ENCODE measurements around the gene PPP1R12B. TPM values are rescaled to one million over a fixed set of nuclear protein-coding genes. Genes with fewer than 3 reads are reported as not detected.
"Not testable (repeated sequence)": the region's sequence is repeated elsewhere in the genome, so short reads cannot be mapped to it uniquely, and the experiment has no call there.

Gene PPP1R12B
- total RNA-seq, 2 donors from 2014 or later, result 71.0 to 104 TPM

GRCh38 chr1:202343652-202344349 lies 4.7 kb upstream of the PPP1R12B start:
- intact Hi-C loops (cut with DNase I, micrococcal nuclease), result loop anchor here in 1 of 2 donors (10.0 kb wide), 1 partner anchor 381 kb away; no protein-coding TSS in a partner anchor
- ATAC-seq (no peak), DNase-seq (no peak)

GRCh38 chr1:202348005-202348508 lies 442 bp upstream of the PPP1R12B start:
- no peak for DNase-seq
- no peak for ATAC-seq
- intact Hi-C loops (cut with DNase I, micrococcal nuclease), result loop anchor here in 1 of 2 donors (10.0 kb wide), 1 partner anchor 377 kb away; no protein-coding TSS in a partner anchor

- ATAC-seq, result peak; percentile 34
- intact Hi-C loops (cut with DNase I, micrococcal nuclease), result loop anchor here in 1 of 2 donors (10.0 kb wide), 1 partner anchor 375 kb away; no protein-coding TSS in a partner anchor
- no peak for DNase-seq
Measured at GRCh38 chr1:202349206-202349928, 868 bp downstream of the PPP1R12B start.

GRCh38 chr1:202351725-202352124 lies 3.2 kb downstream of the PPP1R12B start:
- intact Hi-C loops (cut with DNase I, micrococcal nuclease), result no loop called here
- no peak for DNase-seq
- ATAC-seq, result no peak

- DNase-seq; ATAC-seq; intact Hi-C loops (cut with DNase I, micrococcal nuclease): not testable (repeated sequence)
Measured at GRCh38 chr1:202352583-202353197, 4.2 kb downstream of the PPP1R12B start.

- DNase-seq (no peak), ATAC-seq (no peak)
- intact Hi-C loops (cut with DNase I, micrococcal nuclease), result no loop called here
Measured at GRCh38 chr1:202355944-202356553, 7.5 kb downstream of the PPP1R12B start.

GRCh38 chr1:202357506-202357905 lies 9.0 kb downstream of the PPP1R12B start:
- no peak for ATAC-seq
- no peak for DNase-seq
- intact Hi-C loops (cut with DNase I, micrococcal nuclease), result no loop called here

- no peak for DNase-seq
- ATAC-seq, result no peak
- intact Hi-C loops (cut with DNase I, micrococcal nuclease), result no loop called here
Measured at GRCh38 chr1:202361224-202361623, 12.7 kb downstream of the PPP1R12B start.

GRCh38 chr1:202361701-202362100 lies 13.2 kb downstream of the PPP1R12B start:
- intact Hi-C loops (cut with DNase I, micrococcal nuclease), result no loop called here
- no peak for ATAC-seq
- DNase-seq, result no peak

- intact Hi-C loops (cut with DNase I, micrococcal nuclease), result no loop called here
- ATAC-seq (no peak), DNase-seq (no peak)
Measured at GRCh38 chr1:202362212-202362611, 13.7 kb downstream of the PPP1R12B start.

GRCh38 chr1:202365092-202365815 lies 16.8 kb downstream of the PPP1R12B start:
- no peak for DNase-seq
- no peak for ATAC-seq
- intact Hi-C loops (cut with DNase I, micrococcal nuclease), result no loop called here

GRCh38 chr1:202367271-202367670 lies 18.8 kb downstream of the PPP1R12B start:
- no peak for DNase-seq
- ATAC-seq, result no peak
- intact Hi-C loops (cut with DNase I, micrococcal nuclease), result no loop called here

GRCh38 chr1:202370906-202371305 lies 22.4 kb downstream of the PPP1R12B start:
- intact Hi-C loops (cut with DNase I, micrococcal nuclease); ATAC-seq; DNase-seq: not testable (repeated sequence)

- DNase-seq, result no peak
- peak; percentile 90 for ATAC-seq
- intact Hi-C loops (cut with DNase I, micrococcal nuclease), result no loop called here
Measured at GRCh38 chr1:202374099-202374498, 25.6 kb downstream of the PPP1R12B start.

GRCh38 chr1:202375175-202375574 lies 26.7 kb downstream of the PPP1R12B start:
- DNase-seq; intact Hi-C loops (cut with DNase I, micrococcal nuclease): not testable (repeated sequence)
- peak; percentile 15 for ATAC-seq

GRCh38 chr1:202376247-202376646 lies 27.7 kb downstream of the PPP1R12B start:
- DNase-seq, result no peak
- ATAC-seq, result no peak
- intact Hi-C loops (cut with DNase I, micrococcal nuclease), result no loop called here

GRCh38 chr1:202379884-202380529 lies 31.5 kb downstream of the PPP1R12B start:
- peak; percentile 65 for ATAC-seq
- DNase-seq; intact Hi-C loops (cut with DNase I, micrococcal nuclease): not testable (repeated sequence)

- intact Hi-C loops (cut with DNase I, micrococcal nuclease); DNase-seq; ATAC-seq: not testable (repeated sequence)
Measured at GRCh38 chr1:202380535-202380934, 32.0 kb downstream of the PPP1R12B start.
